WERI-Rb-1 (cell line): ENCODE results near the gene VIM.

Source experiments
- DNase-seq: peaks from one replicate; pipeline ENCODE4 v3.0.0-alpha.2; 2020
- H3K27ac ChIP-seq: fragments of 250-450 bp; sonication (Bioruptor Pico); 2 replicates; pipeline ENCODE4 v1.5.1; 2020; ENCODE audit warnings: mild to moderate bottlenecking, moderate library complexity
- H3K27me3 ChIP-seq: fragments of 250-450 bp; sonication (Bioruptor Pico); 2 replicates; pipeline ENCODE4 v1.5.1; 2021; ENCODE audit warnings: mild to moderate bottlenecking, low read depth, moderate library complexity; ENCODE audit not compliant: insufficient read depth, severe bottlenecking
- H3K36me3 ChIP-seq: fragments of 250-450 bp; sonication (Bioruptor Pico); 2 replicates; pipeline ENCODE4 v1.5.1; 2020; ENCODE audit warnings: mild to moderate bottlenecking, moderate library complexity
- H3K4me3 ChIP-seq: 2 replicates; pipeline ENCODE4 v1.5.1; 2011; ENCODE audit warnings: low read depth, mild to moderate bottlenecking, control low read depth, low read length
- H3K9me3 ChIP-seq: fragments of 250-450 bp; sonication (Bioruptor Pico); 2 replicates; pipeline ENCODE4 v1.5.1; 2021; ENCODE audit warnings: mild to moderate bottlenecking, moderate library complexity; ENCODE audit not compliant: severe bottlenecking
- TF ChIP-seq, protein P1 (sequence below): IDR thresholded peaks from 2 replicates; pipeline ENCODE4 v1.5.1; 2011; ENCODE audit warnings: low read depth, mild to moderate bottlenecking, control low read depth, inconsistent platforms, low read length

VIM gene

DNA sequence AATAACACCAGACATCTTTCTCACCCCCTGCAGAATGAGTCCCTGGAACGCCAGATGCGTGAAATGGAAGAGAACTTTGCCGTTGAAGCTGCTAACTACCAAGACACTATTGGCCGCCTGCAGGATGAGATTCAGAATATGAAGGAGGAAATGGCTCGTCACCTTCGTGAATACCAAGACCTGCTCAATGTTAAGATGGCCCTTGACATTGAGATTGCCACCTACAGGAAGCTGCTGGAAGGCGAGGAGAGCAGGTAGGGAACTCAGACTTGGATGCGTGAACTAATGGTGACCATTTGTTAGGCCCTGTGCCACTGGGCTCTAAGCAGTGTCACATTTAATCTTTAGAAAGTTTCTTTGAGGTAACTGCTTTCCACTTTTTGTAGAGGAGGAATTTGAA, 7.1 kb downstream of the VIM start:
- H3K27me3 ChIP-seq: no peaks in the 10 kb centered on the region
- no peak overlapping the region for H3K4me3 ChIP-seq
- TF ChIP-seq, protein P1, sequence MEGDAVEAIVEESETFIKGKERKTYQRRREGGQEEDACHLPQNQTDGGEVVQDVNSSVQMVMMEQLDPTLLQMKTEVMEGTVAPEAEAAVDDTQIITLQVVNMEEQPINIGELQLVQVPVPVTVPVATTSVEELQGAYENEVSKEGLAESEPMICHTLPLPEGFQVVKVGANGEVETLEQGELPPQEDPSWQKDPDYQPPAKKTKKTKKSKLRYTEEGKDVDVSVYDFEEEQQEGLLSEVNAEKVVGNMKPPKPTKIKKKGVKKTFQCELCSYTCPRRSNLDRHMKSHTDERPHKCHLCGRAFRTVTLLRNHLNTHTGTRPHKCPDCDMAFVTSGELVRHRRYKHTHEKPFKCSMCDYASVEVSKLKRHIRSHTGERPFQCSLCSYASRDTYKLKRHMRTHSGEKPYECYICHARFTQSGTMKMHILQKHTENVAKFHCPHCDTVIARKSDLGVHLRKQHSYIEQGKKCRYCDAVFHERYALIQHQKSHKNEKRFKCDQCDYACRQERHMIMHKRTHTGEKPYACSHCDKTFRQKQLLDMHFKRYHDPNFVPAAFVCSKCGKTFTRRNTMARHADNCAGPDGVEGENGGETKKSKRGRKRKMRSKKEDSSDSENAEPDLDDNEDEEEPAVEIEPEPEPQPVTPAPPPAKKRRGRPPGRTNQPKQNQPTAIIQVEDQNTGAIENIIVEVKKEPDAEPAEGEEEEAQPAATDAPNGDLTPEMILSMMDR: no peak
- no peaks in the 10 kb centered on the region for H3K36me3 ChIP-seq
- no peaks in the 10 kb centered on the region for H3K9me3 ChIP-seq
- no peak overlapping the region for H3K27ac ChIP-seq
- no peak for DNase-seq

DNA sequence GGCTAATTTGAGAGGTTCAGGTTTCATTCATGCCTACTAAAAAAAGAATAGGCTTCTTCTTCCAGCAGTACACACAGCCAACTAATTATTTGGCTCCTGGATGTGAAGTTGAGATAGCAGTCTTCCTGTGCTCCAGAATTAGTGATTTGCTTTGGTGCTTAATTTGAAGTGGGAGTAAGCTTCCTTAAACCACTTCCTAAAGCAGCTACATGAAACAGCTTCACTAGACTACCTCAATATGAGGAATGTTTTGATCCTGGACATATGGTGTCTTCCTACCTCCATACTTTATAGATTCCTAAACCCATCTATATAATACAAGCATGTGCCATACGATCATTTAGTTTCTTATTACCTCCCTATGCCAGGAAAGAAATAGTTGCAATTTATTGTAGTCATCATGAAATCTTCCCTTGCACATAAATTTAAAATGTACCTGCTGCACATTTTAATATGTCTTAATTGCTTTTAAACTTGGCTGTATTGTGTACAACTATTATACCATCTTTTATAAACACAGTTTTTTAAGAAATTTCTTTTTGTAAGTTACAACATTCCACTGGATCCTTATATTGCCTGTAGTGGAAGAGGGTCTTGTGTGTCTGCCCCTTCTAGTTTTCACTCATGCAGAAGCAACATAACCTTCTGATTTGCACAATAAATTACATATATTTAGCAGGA, 8.6 kb downstream of the VIM start:
- TF ChIP-seq, protein P1: no peak
- no peaks in the 10 kb centered on the region for H3K9me3 ChIP-seq
- H3K27ac ChIP-seq: no peak overlapping the region
- no peak for DNase-seq
- H3K27me3 ChIP-seq: no peaks in the 10 kb centered on the region
- H3K4me3 ChIP-seq: no peak overlapping the region
- no peaks in the 10 kb centered on the region for H3K36me3 ChIP-seq

DNA sequence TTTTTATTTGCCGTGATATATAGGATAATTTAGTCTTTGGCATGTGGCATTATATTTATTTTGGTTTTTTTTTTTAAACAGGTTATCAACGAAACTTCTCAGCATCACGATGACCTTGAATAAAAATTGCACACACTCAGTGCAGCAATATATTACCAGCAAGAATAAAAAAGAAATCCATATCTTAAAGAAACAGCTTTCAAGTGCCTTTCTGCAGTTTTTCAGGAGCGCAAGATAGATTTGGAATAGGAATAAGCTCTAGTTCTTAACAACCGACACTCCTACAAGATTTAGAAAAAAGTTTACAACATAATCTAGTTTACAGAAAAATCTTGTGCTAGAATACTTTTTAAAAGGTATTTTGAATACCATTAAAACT, 9.1 kb downstream of the VIM start:
- H3K27ac ChIP-seq: no peak overlapping the region
- H3K9me3 ChIP-seq: no peaks in the 10 kb centered on the region
- H3K4me3 ChIP-seq: no peak overlapping the region
- no peaks in the 10 kb centered on the region for H3K36me3 ChIP-seq
- H3K27me3 ChIP-seq: no peaks in the 10 kb centered on the region
- TF ChIP-seq, protein P1: no peak
- DNase-seq: no peak

DNA sequence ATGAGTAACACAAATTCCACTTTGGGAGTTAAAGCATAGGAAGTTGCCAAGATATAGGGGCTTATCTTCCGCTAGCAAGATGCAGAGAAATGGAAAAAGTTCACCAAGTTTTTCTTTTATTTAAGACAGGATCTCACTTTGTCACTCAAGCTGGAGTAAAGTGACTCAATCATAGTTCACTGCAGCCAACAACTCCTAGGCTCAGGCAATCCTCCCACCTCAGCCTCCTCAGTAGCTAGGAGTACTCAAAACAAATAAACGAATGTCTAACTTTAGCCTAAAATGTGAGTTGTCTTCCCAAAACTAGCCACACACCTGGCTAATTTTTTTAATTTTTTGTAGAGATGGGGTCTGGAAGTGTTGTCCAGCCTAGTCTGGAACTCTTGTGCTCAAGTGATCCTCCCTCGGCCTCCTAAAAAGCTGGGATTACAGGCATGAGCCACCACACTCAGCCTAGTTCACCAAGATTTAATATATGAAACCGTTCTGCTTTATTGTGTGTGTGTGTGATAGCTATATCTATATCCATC, 9.9 kb downstream of the VIM start:
- no peaks in the 10 kb centered on the region for H3K9me3 ChIP-seq
- no peaks in the 10 kb centered on the region for H3K36me3 ChIP-seq
- DNase-seq: no peak
- H3K4me3 ChIP-seq: no peak overlapping the region
- H3K27ac ChIP-seq: no peak overlapping the region
- no peaks in the 10 kb centered on the region for H3K27me3 ChIP-seq
- TF ChIP-seq, protein P1: no peak

DNA sequence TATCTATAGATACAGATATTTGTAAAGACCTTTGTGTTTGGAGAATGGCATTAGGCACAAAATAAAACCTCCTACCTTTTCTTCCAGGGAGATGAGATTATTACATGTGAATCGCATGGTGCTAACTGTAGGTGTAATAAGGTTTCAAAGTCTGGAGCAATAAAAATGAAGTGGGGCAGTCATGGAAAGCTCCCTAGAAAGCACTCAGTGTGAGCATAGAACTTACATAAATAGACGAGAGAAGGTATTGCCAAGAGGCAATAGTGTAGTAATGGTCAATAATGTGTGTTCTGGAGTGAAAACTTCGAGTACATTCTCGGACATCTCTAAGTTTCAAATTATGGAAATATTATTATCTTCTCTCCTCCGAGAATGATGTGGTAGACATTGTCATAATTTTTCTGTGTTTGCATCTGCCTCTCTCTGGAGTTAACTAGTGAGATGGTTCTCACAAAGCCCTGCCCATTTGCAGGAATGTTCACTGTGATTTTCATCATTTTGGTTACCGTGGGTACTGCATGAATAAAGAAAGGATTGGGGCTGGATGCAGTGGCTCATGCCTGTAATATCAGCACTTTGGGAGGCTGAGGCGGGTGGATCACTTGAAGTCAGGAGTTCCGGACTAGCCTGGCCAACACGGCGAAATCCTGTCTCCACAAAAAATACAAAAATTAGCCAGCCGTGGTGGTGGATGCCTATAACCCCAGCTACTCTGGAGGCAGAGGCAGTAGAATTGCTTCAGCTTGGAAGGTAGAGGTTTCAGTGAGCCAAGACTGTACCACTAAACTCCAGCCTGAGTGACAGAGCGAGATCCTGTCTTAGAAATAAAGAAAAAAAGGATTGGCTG, 10.6 kb downstream of the VIM start:
- H3K27ac ChIP-seq: no peak overlapping the region
- no peaks in the 10 kb centered on the region for H3K36me3 ChIP-seq
- H3K9me3 ChIP-seq: no peaks in the 10 kb centered on the region
- no peak for DNase-seq
- TF ChIP-seq, protein P1: no peak
- no peaks in the 10 kb centered on the region for H3K27me3 ChIP-seq
- H3K4me3 ChIP-seq: no peak overlapping the region
